ENCODE data around the gene ROBO1.

DNA sequence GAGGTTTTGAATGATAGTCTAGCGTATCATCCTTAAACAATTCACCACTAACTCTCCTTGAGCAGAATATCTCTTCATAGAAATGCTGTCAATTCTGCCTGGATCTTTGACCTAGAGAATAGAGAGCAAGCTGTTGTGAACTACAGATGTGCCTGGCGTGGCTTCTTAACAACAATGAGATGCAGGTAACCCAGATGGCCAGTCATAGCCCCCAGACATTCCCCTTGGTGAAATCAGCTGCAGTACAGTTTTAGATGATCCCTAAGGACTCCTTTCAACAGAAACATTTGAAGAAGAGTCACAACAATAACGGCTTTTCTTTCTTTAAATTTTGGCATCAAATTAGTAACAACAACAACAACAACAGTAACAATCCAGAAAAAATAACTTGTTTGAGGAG is 1041.3 kb downstream of the ROBO1 start:
- TF ChIP-seq CTCF (IDR thresholded peaks at IDR 0.05) (no peak), POLR2A (IDR thresholded peaks at IDR 0.05) (no peak)

Data from thyroid gland (tissue), 4 donors.